Measurements from ENCODE around the gene PPID. TPM values are rescaled to one million over a fixed set of nuclear protein-coding genes. Genes with fewer than 3 reads are reported as not detected.
"Not testable (repeated sequence)": the region's sequence is repeated elsewhere in the genome, so short reads cannot be mapped to it uniquely, and the experiment has no call there.

The PPID gene
- total RNA-seq, 3 donors from 2014 or later = 56.0 to 65.6 (median 63.0) TPM

DNA sequence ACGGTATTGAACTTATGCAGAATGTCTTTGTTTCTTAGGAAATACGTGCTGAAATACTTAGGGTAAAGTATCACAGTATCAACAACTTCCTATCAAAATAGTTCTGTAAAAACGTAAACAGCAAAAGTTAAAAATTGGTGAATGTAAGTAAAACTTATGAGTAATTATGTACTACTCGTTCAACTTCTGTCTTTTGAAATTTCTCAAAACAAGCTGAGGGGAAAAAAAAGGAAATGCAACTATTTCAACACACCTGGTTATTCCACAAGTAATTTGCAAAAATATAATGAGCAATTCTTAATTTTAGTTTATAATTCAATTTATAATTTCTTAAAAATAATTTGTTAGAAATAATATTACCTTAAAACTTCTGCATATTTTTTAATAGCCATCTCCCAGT, 8.3 kb downstream of the PPID start:
- Mint-ChIP-seq H3K9me3 (no peaks in the 10 kb centered on the region), H3K4me3 (no peak overlapping the region), H3K4me1 (ENCODE audit: low read depth) (peaks cover 8% of the 10 kb centered on the region), H3K27me3 (ENCODE audit: low read depth) (no peaks in the 10 kb centered on the region), H3K36me3 (ENCODE audit: insufficient read depth) (peaks cover 50% of the 10 kb centered on the region)
- DNase-seq = no peak
- no peak for ATAC-seq

DNA sequence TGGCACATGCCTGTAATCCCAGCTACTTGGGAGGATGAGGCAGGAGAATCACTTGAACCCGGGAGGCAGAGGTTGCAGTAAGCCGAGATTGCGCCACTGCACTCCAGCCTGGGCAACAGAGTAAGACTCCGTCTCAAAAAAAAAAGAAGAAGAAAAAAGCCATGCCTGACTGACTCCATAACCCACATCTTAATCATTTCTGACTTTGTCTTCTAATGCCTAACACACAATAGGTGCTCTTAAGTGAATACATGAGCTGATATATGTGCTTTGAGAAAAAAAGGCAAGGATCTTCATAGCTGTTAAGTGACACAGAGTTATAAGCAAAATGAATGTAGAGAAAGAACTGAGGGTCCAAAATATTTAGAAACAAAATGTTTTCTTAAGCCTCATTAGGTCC, 10.6 kb downstream of the PPID start:
- not testable (repeated sequence) for ATAC-seq; H3K27me3 Mint-ChIP-seq (ENCODE audit: low read depth); H3K4me3 Mint-ChIP-seq; H3K9me3 Mint-ChIP-seq; DNase-seq; H3K4me1 Mint-ChIP-seq (ENCODE audit: low read depth)
- H3K36me3 Mint-ChIP-seq (ENCODE audit: insufficient read depth) = peaks cover 39% of the 10 kb centered on the region

DNA sequence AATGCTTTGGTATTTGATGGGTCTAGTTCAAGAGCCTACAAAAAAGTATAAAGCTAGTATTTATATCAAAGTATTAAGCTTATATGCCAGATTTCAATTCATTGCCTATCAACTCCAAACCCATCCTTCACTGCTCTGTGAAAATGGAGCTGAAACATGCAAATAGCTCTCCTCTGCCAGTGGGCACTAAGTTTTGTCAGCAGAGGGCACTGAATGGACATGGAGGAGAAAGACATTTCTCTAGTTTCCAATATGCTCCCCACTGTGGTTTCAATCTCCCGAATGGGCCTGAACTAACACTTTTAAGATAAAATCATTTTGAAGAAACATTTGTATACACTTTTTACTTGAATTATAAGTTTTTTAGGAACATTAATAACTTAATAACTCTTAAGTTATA, 12.4 kb downstream of the PPID start:
- Mint-ChIP-seq H3K4me1 (ENCODE audit: low read depth) (peaks cover 1% of the 10 kb centered on the region), H3K4me3 (no peak overlapping the region), H3K36me3 (ENCODE audit: insufficient read depth) (peaks cover 47% of the 10 kb centered on the region), H3K27me3 (ENCODE audit: low read depth) (no peaks in the 10 kb centered on the region), H3K9me3 (no peaks in the 10 kb centered on the region)
- no peak for ATAC-seq
- no peak for DNase-seq

GRCh38 chr4:158704274-158704673, 18.9 kb downstream of the PPID start:
- Mint-ChIP-seq H3K4me3 (no peak overlapping the region), H3K27me3 (ENCODE audit: low read depth) (no peaks in the 10 kb centered on the region), H3K4me1 (ENCODE audit: low read depth) (no peaks in the 10 kb centered on the region), H3K9me3 (no peaks in the 10 kb centered on the region), H3K36me3 (ENCODE audit: insufficient read depth) (peaks cover 31% of the 10 kb centered on the region)
- DNase-seq (no peak), ATAC-seq (no peak)

DNA sequence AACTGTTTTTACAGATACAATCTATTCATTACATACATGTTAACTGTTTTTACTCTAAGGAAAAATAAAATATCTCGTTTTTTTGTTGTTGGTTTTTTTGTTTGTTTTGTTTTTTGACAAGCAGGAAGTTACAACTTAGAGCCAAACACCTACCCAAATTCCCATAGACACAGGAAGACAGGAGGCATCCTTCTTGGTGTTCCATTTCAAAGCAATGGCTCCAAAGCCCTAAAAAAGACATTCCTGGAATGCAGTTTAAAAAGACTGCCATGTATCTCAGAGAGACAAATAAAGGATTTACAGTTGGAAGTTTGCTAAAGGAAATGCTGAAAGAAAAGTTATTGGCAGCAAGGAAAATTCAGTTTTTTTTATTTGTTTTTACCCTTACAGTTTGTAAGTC, 34.4 kb downstream of the PPID start:
- H3K9me3 Mint-ChIP-seq = no peaks in the 10 kb centered on the region
- H3K4me1 Mint-ChIP-seq (ENCODE audit: low read depth) = no peaks in the 10 kb centered on the region
- DNase-seq = no peak
- H3K36me3 Mint-ChIP-seq (ENCODE audit: insufficient read depth) = peaks cover 24% of the 10 kb centered on the region
- no peak overlapping the region for H3K4me3 Mint-ChIP-seq
- no peaks in the 10 kb centered on the region for H3K27me3 Mint-ChIP-seq (ENCODE audit: low read depth)
- ATAC-seq = no peak

DNA sequence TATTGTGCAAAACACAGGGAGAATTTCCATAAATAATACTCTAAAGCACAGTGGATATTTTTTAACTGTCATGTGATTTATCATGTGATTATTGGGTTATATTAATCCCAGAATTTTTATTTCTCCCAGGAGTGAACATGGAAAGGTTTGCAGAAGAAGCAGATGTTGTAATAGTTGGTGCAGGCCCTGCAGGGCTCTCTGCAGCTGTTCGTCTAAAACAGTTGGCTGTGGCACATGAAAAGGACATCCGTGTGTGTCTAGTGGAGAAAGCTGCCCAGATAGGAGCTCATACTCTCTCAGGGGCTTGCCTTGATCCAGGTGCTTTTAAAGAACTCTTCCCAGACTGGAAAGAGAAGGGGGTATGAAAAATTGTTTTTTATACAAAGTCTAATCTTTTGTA, 41.1 kb downstream of the PPID start:
- H3K4me1 Mint-ChIP-seq (ENCODE audit: low read depth) = no peaks in the 10 kb centered on the region
- no peaks in the 10 kb centered on the region for H3K9me3 Mint-ChIP-seq
- ATAC-seq (no peak), DNase-seq (no peak)
- no peak overlapping the region for H3K4me3 Mint-ChIP-seq
- H3K27me3 Mint-ChIP-seq (ENCODE audit: low read depth) = no peaks in the 10 kb centered on the region
- peaks cover 25% of the 10 kb centered on the region for H3K36me3 Mint-ChIP-seq (ENCODE audit: insufficient read depth)

DNA sequence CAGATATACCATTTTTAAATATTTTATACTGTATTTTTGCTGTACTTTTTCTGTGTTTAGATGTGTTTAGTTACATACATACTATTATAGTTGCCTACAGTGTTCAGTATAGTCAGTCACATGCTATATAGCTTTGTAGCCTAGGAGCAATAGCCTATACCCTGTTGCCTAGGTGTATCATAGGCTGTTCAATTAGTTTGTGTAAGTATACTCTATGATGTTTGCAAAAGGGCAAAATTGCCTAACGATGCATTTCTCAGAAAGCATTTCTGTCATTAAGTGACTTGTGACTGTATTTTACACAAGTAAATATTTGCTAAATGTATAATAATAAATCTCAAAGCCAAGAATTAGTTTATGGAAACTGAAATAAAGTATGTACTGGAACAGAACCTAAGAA, 41.6 kb downstream of the PPID start:
- peaks cover 20% of the 10 kb centered on the region for H3K36me3 Mint-ChIP-seq (ENCODE audit: insufficient read depth)
- no peak for ATAC-seq

GRCh38 chr4:158678767-158679166, 44.4 kb downstream of the PPID start:
- Mint-ChIP-seq H3K4me3 (no peak overlapping the region), H3K27me3 (ENCODE audit: low read depth) (no peaks in the 10 kb centered on the region), H3K4me1 (ENCODE audit: low read depth) (peaks cover 3% of the 10 kb centered on the region), H3K9me3 (no peaks in the 10 kb centered on the region), H3K36me3 (ENCODE audit: insufficient read depth) (peaks cover 9% of the 10 kb centered on the region)
- ATAC-seq (no peak), DNase-seq (no peak)

More for the DNA sequence above, 41.6 kb downstream of the PPID start:
- no peak for DNase-seq
- Mint-ChIP-seq H3K9me3 (no peaks in the 10 kb centered on the region), H3K4me1 (ENCODE audit: low read depth) (no peaks in the 10 kb centered on the region), H3K27me3 (ENCODE audit: low read depth) (no peaks in the 10 kb centered on the region), H3K4me3 (no peak overlapping the region)

- H3K9me3 Mint-ChIP-seq = no peaks in the 10 kb centered on the region
- no peak overlapping the region for H3K4me3 Mint-ChIP-seq
- H3K27me3 Mint-ChIP-seq (ENCODE audit: low read depth) = no peaks in the 10 kb centered on the region
- H3K36me3 Mint-ChIP-seq (ENCODE audit: insufficient read depth) = peaks cover 9% of the 10 kb centered on the region
- ATAC-seq (no peak), DNase-seq (no peak)
- peaks cover 12% of the 10 kb centered on the region for H3K4me1 Mint-ChIP-seq (ENCODE audit: low read depth)
These were observed 47.1 kb downstream of the PPID start for GRCh38 chr4:158676076-158676475.

- peaks cover 24% of the 10 kb centered on the region for H3K4me1 Mint-ChIP-seq (ENCODE audit: low read depth)
- ATAC-seq (no peak), DNase-seq (no peak)
- no peaks in the 10 kb centered on the region for H3K9me3 Mint-ChIP-seq
- H3K36me3 Mint-ChIP-seq (ENCODE audit: insufficient read depth) = peaks cover 1% of the 10 kb centered on the region
- H3K27me3 Mint-ChIP-seq (ENCODE audit: low read depth) = no peaks in the 10 kb centered on the region
- peak overlapping the region; percentile 4 for H3K4me3 Mint-ChIP-seq
These were observed 49.6 kb downstream of the PPID start for GRCh38 chr4:158673633-158674032.

DNA sequence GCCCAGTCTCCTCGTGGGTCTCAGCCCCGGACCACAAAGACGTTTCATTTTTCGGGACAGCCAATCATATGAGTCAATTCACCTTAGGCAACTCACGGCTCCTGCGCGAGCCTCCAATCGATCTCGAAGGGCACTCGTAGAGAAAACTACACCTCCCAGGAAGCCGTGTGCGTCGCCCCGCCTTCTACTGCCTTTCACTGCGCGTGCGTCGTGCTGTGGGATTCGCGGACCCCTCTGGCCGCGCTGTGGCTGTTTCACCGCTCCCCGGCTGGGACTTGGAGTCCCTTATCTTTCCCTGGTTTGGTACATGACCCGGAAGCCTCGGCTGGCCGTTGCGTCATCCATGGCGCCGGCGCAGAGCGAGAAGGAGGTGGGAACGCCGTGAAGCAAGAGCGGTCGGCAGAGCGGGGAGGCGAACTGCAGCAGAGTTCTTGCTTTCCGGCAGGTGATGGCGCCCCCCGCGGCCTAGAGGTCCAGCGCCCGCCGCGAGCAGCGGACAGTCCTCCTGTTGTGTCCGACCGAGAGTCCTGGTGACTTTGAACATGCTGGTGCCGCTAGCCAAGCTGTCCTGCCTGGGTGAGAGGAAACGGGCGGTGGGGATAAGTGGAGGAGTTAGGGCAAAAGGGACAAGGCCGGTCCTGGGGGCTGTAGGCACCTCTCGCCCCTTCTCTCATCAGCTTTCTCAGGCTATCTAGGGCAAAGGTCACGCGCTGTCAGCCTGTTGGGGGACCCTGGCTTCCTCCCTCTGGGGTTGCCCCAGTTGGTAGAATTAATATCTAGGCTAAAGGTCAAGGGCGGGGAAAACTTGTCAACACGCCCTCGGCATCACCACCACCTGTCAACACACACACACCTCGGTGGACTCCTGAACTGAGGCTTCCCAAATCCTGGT, 51.0 kb downstream of the PPID start, which contains the start of gene ETFDH:
TSS of gene ETFDH (plus strand) at position 382 of the 892 bp plus-strand sequence. CDS start at position 543, 161 bp downstream.
- ATAC-seq (peak; percentile 90 to 91), DNase-seq (peak; percentile 96)
- Mint-ChIP-seq H3K4me1 (ENCODE audit: low read depth) (peaks cover 24% of the 10 kb centered on the region), H3K4me3 (peak within 1 kb of the TSS; percentile 97), H3K9me3 (no peaks in the 10 kb centered on the region), H3K27me3 (ENCODE audit: low read depth) (no peaks in the 10 kb centered on the region), H3K36me3 (ENCODE audit: insufficient read depth) (peaks cover 1% of the 10 kb centered on the region)

DNA sequence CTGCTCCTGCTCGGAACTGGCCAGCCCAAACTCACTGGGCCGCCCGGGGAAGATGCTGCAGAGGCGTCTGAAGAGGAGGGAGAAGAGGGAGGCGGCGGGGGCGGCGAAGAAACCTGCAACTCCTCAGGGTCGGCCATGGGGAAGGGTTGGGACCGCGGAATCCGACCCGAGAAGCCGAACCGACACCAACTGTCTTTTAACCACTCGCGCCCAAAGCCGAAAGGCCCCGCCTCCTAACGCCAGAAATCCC, 51.6 kb downstream of the PPID start, which contains the start of gene C4orf46:
TSS of gene C4orf46 (minus strand) at position 223 of the 250 bp plus-strand sequence. CDS start at position 137, 86 bp downstream.
- Mint-ChIP-seq H3K36me3 (ENCODE audit: insufficient read depth) (peaks cover 1% of the 10 kb centered on the region), H3K4me3 (peak within 1 kb of the TSS; percentile 97), H3K9me3 (no peaks in the 10 kb centered on the region), H3K4me1 (ENCODE audit: low read depth) (peaks cover 24% of the 10 kb centered on the region), H3K27me3 (ENCODE audit: low read depth) (no peaks in the 10 kb centered on the region)
- DNase-seq (no peak), ATAC-seq (no peak)

DNA sequence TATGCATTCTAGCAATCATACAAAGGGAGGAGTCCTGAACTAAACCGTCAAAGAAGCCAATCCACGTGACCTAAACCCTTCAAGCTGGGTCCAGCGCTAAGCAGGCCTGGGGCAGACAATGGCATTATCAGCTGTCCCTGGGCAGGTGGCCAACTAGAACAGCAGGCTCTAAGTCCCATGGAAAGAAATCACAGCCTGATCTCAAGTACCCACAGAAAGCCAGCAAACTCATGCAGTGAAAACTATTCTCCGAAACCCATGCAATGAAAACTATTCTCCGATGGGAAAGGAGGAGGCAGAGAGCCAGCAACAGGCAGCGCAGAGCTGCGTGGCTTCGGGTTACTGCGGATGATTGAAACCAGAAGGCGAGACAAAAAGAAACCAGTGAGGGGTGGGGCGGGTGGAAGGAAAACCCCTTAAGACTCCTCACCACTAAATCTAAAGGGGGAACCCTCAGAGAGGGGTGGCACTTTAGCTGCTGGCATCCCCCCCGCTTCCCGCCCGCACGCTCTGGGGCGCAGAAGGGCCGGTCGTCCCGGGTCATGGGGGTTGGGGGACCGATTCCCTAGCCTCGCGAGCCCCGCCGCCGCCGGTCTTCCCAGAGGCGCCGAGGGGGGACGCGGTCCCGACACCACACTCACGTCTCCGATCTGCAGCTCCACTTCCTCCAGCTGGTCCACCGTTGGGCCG, 52.1 kb downstream of the PPID start:
- ATAC-seq (peak; percentile 42 to 44), DNase-seq (peak; percentile 28)
- Mint-ChIP-seq H3K27me3 (ENCODE audit: low read depth) (no peaks in the 10 kb centered on the region), H3K4me3 (peak overlapping the region; percentile 97), H3K36me3 (ENCODE audit: insufficient read depth) (peaks cover 1% of the 10 kb centered on the region), H3K9me3 (no peaks in the 10 kb centered on the region), H3K4me1 (ENCODE audit: low read depth) (peaks cover 24% of the 10 kb centered on the region)

DNA sequence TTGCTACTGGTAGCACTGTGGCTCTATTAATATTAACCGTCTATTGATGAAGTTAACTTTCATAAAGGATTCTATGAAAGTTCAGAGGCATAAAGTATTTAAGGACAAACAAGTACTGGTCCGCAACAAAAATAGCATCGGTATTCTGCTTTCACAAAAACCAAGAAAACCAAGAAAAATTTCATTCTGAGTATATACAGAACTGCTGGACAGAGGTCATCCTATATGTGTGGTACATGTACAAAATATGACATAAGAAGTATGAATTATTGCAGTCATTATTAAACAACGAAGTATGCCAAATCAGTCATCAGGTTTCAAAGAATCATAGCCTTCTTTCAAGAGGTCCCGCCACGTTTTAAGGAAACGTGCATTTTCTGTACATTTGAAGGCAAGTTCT, 53.9 kb downstream of the PPID start:
- no peak for ATAC-seq
- peaks cover 22% of the 10 kb centered on the region for H3K4me1 Mint-ChIP-seq (ENCODE audit: low read depth)
- H3K4me3 Mint-ChIP-seq = peak overlapping the region; percentile 19

More for the DNA sequence above, 53.9 kb downstream of the PPID start:
- DNase-seq = no peak
- Mint-ChIP-seq H3K27me3 (ENCODE audit: low read depth) (no peaks in the 10 kb centered on the region), H3K36me3 (ENCODE audit: insufficient read depth) (peaks cover 1% of the 10 kb centered on the region), H3K9me3 (no peaks in the 10 kb centered on the region)
